Measurements from ENCODE around the gene HMG20A. TPM values are rescaled to one million over a fixed set of nuclear protein-coding genes. Genes with fewer than 3 reads are reported as not detected.
A peak's percentile ranks its signal among the peaks of the same experiment; 100 is the strongest.

HMG20A gene
- total RNA-seq, 1 experiment from 2014 or later, result 54.0 TPM

DNA sequence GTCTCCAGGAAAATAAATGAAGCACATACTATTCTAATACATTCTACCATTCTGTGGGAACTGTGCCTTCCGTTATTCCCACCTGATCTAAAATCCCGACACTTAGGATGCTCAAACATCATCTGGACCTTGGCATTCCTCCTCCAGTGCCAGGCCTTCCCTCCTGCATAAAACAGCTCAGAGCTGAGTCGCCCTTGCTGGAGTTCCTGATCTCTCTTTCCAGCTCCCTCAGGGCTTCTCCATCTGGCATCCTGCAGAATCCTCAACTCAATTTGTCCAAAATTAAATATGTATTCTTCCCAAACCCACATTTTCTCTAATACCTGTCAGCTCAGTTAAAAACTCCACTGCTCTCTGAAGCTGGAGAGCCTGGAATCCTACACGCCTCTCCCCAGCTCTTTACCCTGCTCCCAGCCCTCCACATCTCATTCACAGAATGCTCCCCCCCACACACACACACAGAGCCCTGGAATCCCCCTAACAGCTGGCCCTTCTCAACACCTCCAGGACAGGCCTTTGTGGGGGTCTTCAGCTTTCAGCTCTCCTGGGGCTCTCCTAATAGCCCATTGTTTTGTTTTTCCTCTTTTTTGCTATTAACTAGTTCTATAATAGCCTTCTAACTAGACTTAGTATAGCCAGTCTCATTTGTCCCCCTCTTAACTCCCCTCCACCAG is 78.5 kb downstream of the HMG20A start:
- Histone ChIP-seq H3K27ac (ENCODE audit: low read length) (peak overlapping the region; percentile 84), H3K4me3 (ENCODE audit: low read depth in 2 of 2, low read length in 2 of 2) (no peak overlapping the region), H3K27me3 (ENCODE audit: control insufficient read depth, insufficient read depth, low read length) (no peaks in the 10 kb centered on the region), H3K36me3 (ENCODE audit: control insufficient read depth, insufficient read depth, low read length) (no peaks in the 10 kb centered on the region), H3K4me1 (ENCODE audit: control insufficient read depth, insufficient read depth, low read length) (peaks cover 66% of the 10 kb centered on the region), H3K9me3 (ENCODE audit: control insufficient read depth, insufficient read depth, low read depth, low read length) (no peaks in the 10 kb centered on the region)
- ChIA-PET POLR2A (no interaction called here), CTCF (interaction anchor here (2.7 kb wide), 1 partner anchor 44 kb away, joined by 14 read pairs; no protein-coding TSS in a partner anchor)
- in situ Hi-C loops (cut with HindIII; ENCODE audit: low pct_unique_long_range_greater_than_20kb, low sequenced_read_pairs) (no loop called here), intact Hi-C loops (cut with micrococcal nuclease; ENCODE audit: unreplicated experiment) (loop anchor here (10.0 kb wide), 1 partner anchor 314 kb away; no protein-coding TSS in a partner anchor)
- TF ChIP-seq SIN3A (IDR thresholded peaks at IDR 0.05; ENCODE audit: borderline replicate concordance, insufficient read depth, low read depth, low read length), result no peak
- TF ChIP-seq CTCF (IDR thresholded peaks at IDR 0.05), result no peak
- no peak for TF ChIP-seq REST (IDR thresholded peaks at IDR 0.05; ENCODE audit: insufficient read depth in 1 of 2, low read depth in 2 of 2, low read length in 1 of 2)
- TF ChIP-seq POLR2AphosphoS5 (IDR thresholded peaks at IDR 0.05; ENCODE audit: low read depth, low read length), result no peak
- TF ChIP-seq TCF7L2 (IDR thresholded peaks at IDR 0.05; ENCODE audit: low read depth, low read length), result no peak
- no TSS peak for BruUV-seq (replicated peaks)
- no peak for DNase-seq (ENCODE audit: low read depth, low spot score)
- ATAC-seq, result no peak

- DNase-seq (ENCODE audit: low read depth, low spot score) (no peak), ATAC-seq (no peak)
- in situ Hi-C loops (cut with HindIII; ENCODE audit: low pct_unique_long_range_greater_than_20kb, low sequenced_read_pairs) (no loop called here), intact Hi-C loops (cut with micrococcal nuclease; ENCODE audit: unreplicated experiment) (no loop called here)
- CTCF ChIA-PET, result no interaction called here
- Histone ChIP-seq H3K27me3 (ENCODE audit: control insufficient read depth, insufficient read depth, low read length) (no peaks in the 10 kb centered on the region), H3K4me3 (ENCODE audit: low read depth in 2 of 2, low read length in 2 of 2) (no peak overlapping the region), H3K36me3 (ENCODE audit: control insufficient read depth, insufficient read depth, low read length) (no peaks in the 10 kb centered on the region), H3K27ac (ENCODE audit: low read length) (peak overlapping the region; percentile 68), H3K9me3 (ENCODE audit: control insufficient read depth, insufficient read depth, low read depth, low read length) (no peaks in the 10 kb centered on the region), H3K4me1 (ENCODE audit: control insufficient read depth, insufficient read depth, low read length) (peaks cover 57% of the 10 kb centered on the region)
- BruUV-seq (replicated peaks), result no TSS peak
- POLR2A ChIA-PET, result no interaction called here
- TF ChIP-seq TCF7L2 (IDR thresholded peaks at IDR 0.05; ENCODE audit: low read depth, low read length) (no peak), SIN3A (IDR thresholded peaks at IDR 0.05; ENCODE audit: borderline replicate concordance, insufficient read depth, low read depth, low read length) (no peak), POLR2AphosphoS5 (IDR thresholded peaks at IDR 0.05; ENCODE audit: low read depth, low read length) (no peak), CTCF (IDR thresholded peaks at IDR 0.05) (no peak), REST (IDR thresholded peaks at IDR 0.05; ENCODE audit: insufficient read depth in 1 of 2, low read depth in 2 of 2, low read length in 1 of 2) (no peak)
Observed at GRCh38 chr15:77500989-77501388, 80.3 kb downstream of the HMG20A start.

All from Panc1 (cell line).